SK-N-SH (cell line): ENCODE data around the gene PEPD. TPM values are rescaled to one million over a fixed set of nuclear protein-coding genes. Genes with fewer than 3 reads are reported as not detected.
A peak's percentile ranks its signal among the peaks of the same experiment; 100 is the strongest.

Experiments
- CTCF ChIA-PET: fragments of 300-600, 350-600 bp; formaldehyde crosslinking; extraction: SDS; loops from one replicate; lab custom pipeline; 2021; lab: Yijun Ruan, JAX
- POLR2A ChIA-PET: fragments of 350-600 bp; sonication (Branson Sonifier 250); formaldehyde crosslinking; extraction: SDS; loops from one replicate; lab custom pipeline; 2020; ENCODE audit warnings: antibody characterized with exemption, inconsistent platforms; lab: Yijun Ruan, JAX
- DNase-seq: peaks from one replicate; pipeline ENCODE4 v3.0.0; 2012
- H2AFZ ChIP-seq: fragments of 200-600 bp; sonication (generic); 2 replicates; pipeline ENCODE4 v1.8.1; 2016; ENCODE audit warnings: antibody characterized with exemption, mild to moderate bottlenecking, low read depth
- H3F3A ChIP-seq: fragments of 200-600 bp; sonication (generic); replicated peaks from 2 replicates; pipeline ENCODE3; 2016; ENCODE audit warnings: antibody characterized with exemption, mild to moderate bottlenecking; ENCODE audit not compliant: insufficient read depth
- H3K27ac ChIP-seq, 2 experiments: fragments of 200-500 bp in 1 of 2; fragments of 200-600 bp in 1 of 2; sonication (Bioruptor generic) in 1 of 2; sonication (generic), shearing (Covaris generic) in 1 of 2; 2 replicates each; pipeline versions ENCODE4 v1.5.1 to v1.6.1; 2014 to 2016; ENCODE audit warnings: low read depth in 2 of 2, inconsistent platforms in 1 of 2, low read length in 1 of 2, mild to moderate bottlenecking in 1 of 2, mixed read lengths in 1 of 2
- H3K27me3 ChIP-seq: fragments of 200-600 bp; sonication (generic), shearing (Covaris generic); 2 replicates; pipeline ENCODE4 v1.6.1; 2016; ENCODE audit warnings: mixed run types; ENCODE audit not compliant: insufficient read depth
- H3K36me3 ChIP-seq, 2 experiments: fragments of 200-500 bp in 1 of 2; fragments of 200-600 bp in 1 of 2; sonication (Bioruptor generic) in 1 of 2; sonication (generic) in 1 of 2; replicated peaks in 1 of 2; 2 replicates each; pipeline versions ENCODE3 to v1.5.1; 2014 to 2016; ENCODE audit warnings: low read length in 1 of 2, mild to moderate bottlenecking in 1 of 2; ENCODE audit not compliant: insufficient read depth in 2 of 2, control insufficient read depth in 1 of 2
- H3K4me1 ChIP-seq, 2 experiments: fragments of 200-500 bp in 1 of 2; fragments of 200-600 bp in 1 of 2; sonication (Bioruptor generic) in 1 of 2; sonication (generic), shearing (Covaris generic) in 1 of 2; 2 replicates each; pipeline versions ENCODE4 v1.5.1 to v1.6.1; 2014 to 2016; ENCODE audit warnings: low read depth in 1 of 2, low read length in 1 of 2, mixed run types in 1 of 2; ENCODE audit not compliant: insufficient read depth in 2 of 2, control insufficient read depth in 1 of 2
- H3K4me2 ChIP-seq: fragments of 200-600 bp; sonication (generic), shearing (Covaris generic); 2 replicates; pipeline ENCODE4 v1.6.1; 2017; ENCODE audit warnings: mixed run types
- H3K4me3 ChIP-seq, 2 experiments: fragments of 200-500 bp in 1 of 2; fragments of 200-600 bp in 1 of 2; sonication (Bioruptor generic) in 1 of 2; sonication (generic), shearing (Covaris generic) in 1 of 2; 2 replicates each; pipeline versions ENCODE4 v1.5.1 to v1.8.1; 2014 to 2016; ENCODE audit warnings: low read depth in 2 of 2, inconsistent platforms in 1 of 2, low read length in 1 of 2, mild to moderate bottlenecking in 1 of 2, mixed read lengths in 1 of 2, moderate library complexity in 1 of 2
- H3K79me2 ChIP-seq: fragments of 200-600 bp; sonication (generic); 2 replicates; pipeline ENCODE4 v1.8.1; 2017; ENCODE audit warnings: mild to moderate bottlenecking; ENCODE audit not compliant: insufficient read depth
- H3K9ac ChIP-seq: fragments of 200-600 bp; sonication (generic); 2 replicates; pipeline ENCODE4 v1.6.1; 2017; ENCODE audit warnings: mixed run types
- H3K9me2 ChIP-seq: fragments of 200-600 bp; sonication (generic); 2 replicates; pipeline ENCODE4 v1.6.1; 2017; ENCODE audit warnings: mixed run types
- H3K9me3 ChIP-seq: fragments of 200-600 bp; sonication (generic); 2 replicates; pipeline ENCODE4 v1.6.1; 2017; ENCODE audit warnings: mixed run types, mild to moderate bottlenecking, moderate library complexity
- H4K20me1 ChIP-seq: fragments of 200-600 bp; sonication (generic); 2 replicates; pipeline ENCODE4 v1.6.1; 2017; ENCODE audit warnings: mild to moderate bottlenecking, mixed run types; ENCODE audit not compliant: insufficient read depth
- CHD2 ChIP-seq: fragments of 150-350 bp; IDR thresholded peaks from 2 replicates; pipeline ENCODE4 v1.6.1; 2018; ENCODE audit warnings: low read length; ENCODE audit not compliant: partially characterized antibody
- EP300 ChIP-seq, 2 experiments: IDR thresholded peaks; 2 replicates each; pipeline versions ENCODE4 v1.4.0 to v1.6.1; 2012; ENCODE audit warnings: borderline replicate concordance in 1 of 2, low read depth in 1 of 2, low read length in 1 of 2
- FOXJ3 ChIP-seq: sonication (generic); formaldehyde crosslinking; IDR thresholded peaks from 2 replicates; pipeline ENCODE4 v1.5.1; 2020; ENCODE audit warnings: mild to moderate bottlenecking, missing genetic modification reagents
- GATA2 ChIP-seq: sonication (generic); formaldehyde crosslinking; IDR thresholded peaks from 2 replicates; pipeline ENCODE4 v1.5.0; 2020; ENCODE audit warnings: mild to moderate bottlenecking, missing genetic modification reagents
- MAX ChIP-seq: IDR thresholded peaks from 2 replicates; pipeline ENCODE4 v1.4.0; 2012; ENCODE audit warnings: low read depth
- MXI1 ChIP-seq: IDR thresholded peaks from 2 replicates; pipeline ENCODE4 v1.6.1; 2012; ENCODE audit warnings: mild to moderate bottlenecking, low read depth, low read length, improper control_type of control experiment
- NRF1 ChIP-seq: IDR thresholded peaks from 2 replicates; pipeline ENCODE4 v1.6.1; 2012; ENCODE audit warnings: low read depth, mild to moderate bottlenecking, low read length
- RCOR1 ChIP-seq: fragments of 150-350 bp; IDR thresholded peaks from 2 replicates; pipeline ENCODE4 v1.6.1; 2017; ENCODE audit warnings: antibody characterized with exemption, low read length
- WGBS: methylation state at CpG from one replicate; pipeline ENCODE4 v1.1.6; 2017; ENCODE audit warnings: low lambda C conversion rate; 5-methylcytosine and 5-hydroxymethylcytosine counted together
- polyA plus RNA-seq, 3 experiments: library from polyadenylated mRNA; depleted of rRNA; stranded (reverse); fragments of >200 nt; gene quantifications; 2 replicates each; pipeline ENCODE4 v1.2.3, GENCODE V29; 2012
- TF ChIP-seq, protein P1 (sequence below): IDR thresholded peaks from 2 replicates; pipeline ENCODE4 v1.6.1; 2012; ENCODE audit warnings: mild to moderate bottlenecking, low read depth, low read length, moderate library complexity
- TF ChIP-seq, protein P2 (sequence below): fragments of 200-600 bp; sonication (generic); IDR thresholded peaks from 2 replicates; pipeline ENCODE4 v1.6.1; 2017; ENCODE audit warnings: antibody characterized with exemption, mild to moderate bottlenecking, moderate library complexity

PEPD gene
- polyA plus RNA-seq, 1 of the 3 experiments (the other 2 are of a cell fraction) = 88.9 TPM

DNA sequence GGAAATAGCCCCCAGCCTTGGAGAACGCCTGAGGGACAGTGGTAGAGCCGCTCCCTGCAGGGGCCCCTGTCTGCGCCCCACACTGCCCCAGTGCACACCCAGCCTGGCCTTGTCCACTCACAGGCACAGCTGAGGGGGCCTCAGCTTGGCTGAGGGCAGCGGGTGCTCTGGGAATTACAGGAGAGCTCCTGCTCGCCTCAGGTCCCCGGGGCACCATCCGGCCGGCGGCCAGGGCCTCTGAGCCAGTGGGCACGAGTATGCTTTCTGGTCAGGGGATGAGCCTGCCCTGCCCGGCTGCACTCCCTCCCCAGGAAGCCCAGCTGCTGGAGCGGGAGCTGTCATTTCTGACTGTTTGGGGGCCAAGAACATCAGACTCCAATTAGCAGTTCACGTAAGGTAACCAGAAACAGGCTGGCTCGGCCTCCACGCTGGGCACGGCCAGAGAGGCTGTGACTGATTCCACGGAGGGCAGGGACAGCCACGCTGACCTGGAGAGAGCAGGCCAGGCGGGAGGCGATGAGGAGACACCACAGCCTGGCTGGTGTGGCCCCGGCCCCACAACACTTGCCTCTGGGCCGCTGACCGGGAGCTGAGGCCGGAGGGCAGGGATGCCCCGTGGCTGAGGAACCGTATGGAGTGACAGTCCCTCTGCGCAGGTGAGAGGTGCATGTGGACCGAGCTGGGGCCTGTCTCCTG lies 132.7 kb downstream of the PEPD start:
- Histone ChIP-seq H3K4me3 (no peak overlapping the region), H3F3A (no peaks in the 10 kb centered on the region), H2AFZ (no peak overlapping the region), H3K4me1 (peaks cover 0 to 47% of the 10 kb centered on the region in 2 experiments; a peak in 1 of 4 replicates), H3K27me3 (no peaks in the 10 kb centered on the region), H3K9ac (no peak overlapping the region), H3K9me2 (no peaks in the 10 kb centered on the region), H4K20me1 (peaks cover 64% of the 10 kb centered on the region), H3K36me3 (peaks cover 0 to 19% of the 10 kb centered on the region in 2 experiments), H3K27ac (peak overlapping the region in 1 of 2 experiments; percentile 69; a peak in 2 of 4 replicates), H3K79me2 (peaks cover 27% of the 10 kb centered on the region), H3K9me3 (no peaks in the 10 kb centered on the region), H3K4me2 (no peak overlapping the region)
- ChIA-PET POLR2A (interaction anchor here (1.0 kb wide), 2 partner anchors 15 to 17 kb away, joined by 3 to 9 read pairs; partner anchors contain the start of gene CEBPG), CTCF (interaction anchor here (0.8 to 11.8 kb wide), 10 partner anchors 8 to 389 kb away, joined by 3 to 118 read pairs (median 6); partner anchors contain the start of gene CEBPG)
- DNase-seq = peak; percentile 83
- TF ChIP-seq MXI1 (peak; percentile 54; the same call in 1 of the 2 replicates), MAX (no peak)
- 92% methylated on average over 10 of the region's 28 CpGs for WGBS

GRCh38 chr19:33388231-33388724 lies 133.3 kb downstream of the PEPD start:
- H3K4me1 ChIP-seq = peaks cover 0 to 47% of the 10 kb centered on the region in 2 experiments; a peak in 1 of 4 replicates
- no peak overlapping the region for H3K4me3 ChIP-seq
- ChIA-PET CTCF (interaction anchor here (0.8 to 11.8 kb wide), 10 partner anchors 8 to 390 kb away, joined by 3 to 118 read pairs (median 6); partner anchors contain the start of gene CEBPG), POLR2A (interaction anchor here (0.7 to 1.0 kb wide), 3 partner anchors 14 to 28 kb away, joined by 3 to 9 read pairs (median 3); partner anchors contain the start of gene CEBPG)
- peaks cover 33% of the 10 kb centered on the region for H3K79me2 ChIP-seq
- H4K20me1 ChIP-seq = peaks cover 65% of the 10 kb centered on the region
- no peaks in the 10 kb centered on the region for H3F3A ChIP-seq
- H3K27ac ChIP-seq = peak overlapping the region in 1 of 2 experiments; percentile 69; a peak in 2 of 4 replicates
- no peaks in the 10 kb centered on the region for H3K27me3 ChIP-seq
- H3K9me2 ChIP-seq = no peaks in the 10 kb centered on the region
- TF ChIP-seq CHD2 (no peak), FOXJ3 (CRISPR knock-in tag) (no peak)
- 97% methylated on average over 5 of the region's 13 CpGs for WGBS
- no peaks in the 10 kb centered on the region for H3K9me3 ChIP-seq
- H2AFZ ChIP-seq = no peak overlapping the region
- peaks cover 0 to 19% of the 10 kb centered on the region in 2 experiments for H3K36me3 ChIP-seq
- peak; percentile 34 for DNase-seq
- H3K4me2 ChIP-seq = no peak overlapping the region
- no peak overlapping the region for H3K9ac ChIP-seq

DNA sequence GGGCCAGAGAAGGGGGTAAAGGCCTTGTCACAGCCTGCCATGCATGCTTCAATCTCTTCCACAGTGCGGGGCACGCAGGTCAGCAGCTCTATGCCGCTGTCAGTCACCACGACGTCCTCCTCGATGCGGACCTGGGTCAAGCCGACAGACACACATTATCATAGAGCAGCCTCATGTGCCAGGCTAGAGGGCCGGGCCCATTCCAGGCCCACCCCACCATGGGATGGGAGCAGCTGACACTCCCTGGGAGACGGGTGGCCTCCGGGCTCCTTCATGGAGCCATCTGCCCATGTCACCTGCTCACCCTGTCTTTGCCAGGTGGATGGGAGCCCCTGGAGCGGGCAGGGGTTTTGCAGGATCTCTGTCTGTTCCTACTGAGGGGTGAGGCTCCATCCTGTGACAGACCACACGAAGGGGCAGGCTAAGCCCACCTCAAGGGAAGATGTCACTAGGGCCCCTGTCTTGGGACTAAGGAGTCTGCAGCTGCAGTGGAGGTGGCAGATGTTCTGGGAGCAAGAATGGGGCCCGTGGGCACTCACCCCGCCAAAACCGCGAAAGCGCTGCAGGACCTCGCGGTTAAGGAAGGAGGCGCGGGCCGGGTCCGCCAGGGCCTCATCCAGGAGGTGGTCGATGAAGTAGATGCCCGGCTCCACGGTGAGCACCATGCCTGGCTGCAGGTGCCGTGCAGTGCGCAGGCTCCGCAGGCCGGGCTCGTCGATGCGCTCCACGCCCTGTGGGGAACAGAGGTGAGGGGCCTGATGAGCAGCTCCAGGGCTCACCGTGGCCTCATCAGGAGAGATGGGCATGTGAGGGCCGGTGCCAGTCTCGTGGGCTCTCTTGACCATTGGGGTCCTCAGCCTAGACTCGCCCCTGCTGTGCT lies 134.0 kb downstream of the PEPD start:
- H3F3A ChIP-seq = no peaks in the 10 kb centered on the region
- H3K9me3 ChIP-seq = no peaks in the 10 kb centered on the region
- no peak overlapping the region for H2AFZ ChIP-seq
- H3K9ac ChIP-seq = no peak overlapping the region
- peaks cover 72% of the 10 kb centered on the region for H4K20me1 ChIP-seq
- peak overlapping the region in 1 of 2 experiments; percentile 39; a peak in 1 of 4 replicates for H3K27ac ChIP-seq
- ChIA-PET CTCF (interaction anchor here (0.9 to 3.0 kb wide), 10 partner anchors 8 to 390 kb away, joined by 3 to 15 read pairs (median 6); partner anchors contain the start of gene CEBPG), POLR2A (interaction anchor here (0.7 to 1.0 kb wide), 2 partner anchors 18 to 29 kb away, joined by 3 read pairs; no protein-coding TSS in a partner anchor)
- H3K4me2 ChIP-seq = no peak overlapping the region
- H3K9me2 ChIP-seq = no peaks in the 10 kb centered on the region
- 94% methylated on average over 29 of the region's 39 CpGs for WGBS
- H3K36me3 ChIP-seq = peaks cover 0 to 19% of the 10 kb centered on the region in 2 experiments
- DNase-seq = no peak
- H3K4me3 ChIP-seq = no peak overlapping the region
- H3K79me2 ChIP-seq = peaks cover 40% of the 10 kb centered on the region
- H3K4me1 ChIP-seq = peaks cover 0 to 44% of the 10 kb centered on the region in 2 experiments; a peak in 1 of 4 replicates
- H3K27me3 ChIP-seq = no peaks in the 10 kb centered on the region
- TF ChIP-seq NRF1 (no peak), EP300 (IDR thresholded peaks at IDR 0.05; ENCODE audit: borderline replicate concordance in 1 of 2, low read depth in 1 of 2, low read length in 1 of 2) (no peak), GATA2 (CRISPR knock-in tag) (no peak), RCOR1 (no peak)
- TF ChIP-seq, protein P1, sequence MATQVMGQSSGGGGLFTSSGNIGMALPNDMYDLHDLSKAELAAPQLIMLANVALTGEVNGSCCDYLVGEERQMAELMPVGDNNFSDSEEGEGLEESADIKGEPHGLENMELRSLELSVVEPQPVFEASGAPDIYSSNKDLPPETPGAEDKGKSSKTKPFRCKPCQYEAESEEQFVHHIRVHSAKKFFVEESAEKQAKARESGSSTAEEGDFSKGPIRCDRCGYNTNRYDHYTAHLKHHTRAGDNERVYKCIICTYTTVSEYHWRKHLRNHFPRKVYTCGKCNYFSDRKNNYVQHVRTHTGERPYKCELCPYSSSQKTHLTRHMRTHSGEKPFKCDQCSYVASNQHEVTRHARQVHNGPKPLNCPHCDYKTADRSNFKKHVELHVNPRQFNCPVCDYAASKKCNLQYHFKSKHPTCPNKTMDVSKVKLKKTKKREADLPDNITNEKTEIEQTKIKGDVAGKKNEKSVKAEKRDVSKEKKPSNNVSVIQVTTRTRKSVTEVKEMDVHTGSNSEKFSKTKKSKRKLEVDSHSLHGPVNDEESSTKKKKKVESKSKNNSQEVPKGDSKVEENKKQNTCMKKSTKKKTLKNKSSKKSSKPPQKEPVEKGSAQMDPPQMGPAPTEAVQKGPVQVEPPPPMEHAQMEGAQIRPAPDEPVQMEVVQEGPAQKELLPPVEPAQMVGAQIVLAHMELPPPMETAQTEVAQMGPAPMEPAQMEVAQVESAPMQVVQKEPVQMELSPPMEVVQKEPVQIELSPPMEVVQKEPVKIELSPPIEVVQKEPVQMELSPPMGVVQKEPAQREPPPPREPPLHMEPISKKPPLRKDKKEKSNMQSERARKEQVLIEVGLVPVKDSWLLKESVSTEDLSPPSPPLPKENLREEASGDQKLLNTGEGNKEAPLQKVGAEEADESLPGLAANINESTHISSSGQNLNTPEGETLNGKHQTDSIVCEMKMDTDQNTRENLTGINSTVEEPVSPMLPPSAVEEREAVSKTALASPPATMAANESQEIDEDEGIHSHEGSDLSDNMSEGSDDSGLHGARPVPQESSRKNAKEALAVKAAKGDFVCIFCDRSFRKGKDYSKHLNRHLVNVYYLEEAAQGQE = no peak
- TF ChIP-seq, protein P2, sequence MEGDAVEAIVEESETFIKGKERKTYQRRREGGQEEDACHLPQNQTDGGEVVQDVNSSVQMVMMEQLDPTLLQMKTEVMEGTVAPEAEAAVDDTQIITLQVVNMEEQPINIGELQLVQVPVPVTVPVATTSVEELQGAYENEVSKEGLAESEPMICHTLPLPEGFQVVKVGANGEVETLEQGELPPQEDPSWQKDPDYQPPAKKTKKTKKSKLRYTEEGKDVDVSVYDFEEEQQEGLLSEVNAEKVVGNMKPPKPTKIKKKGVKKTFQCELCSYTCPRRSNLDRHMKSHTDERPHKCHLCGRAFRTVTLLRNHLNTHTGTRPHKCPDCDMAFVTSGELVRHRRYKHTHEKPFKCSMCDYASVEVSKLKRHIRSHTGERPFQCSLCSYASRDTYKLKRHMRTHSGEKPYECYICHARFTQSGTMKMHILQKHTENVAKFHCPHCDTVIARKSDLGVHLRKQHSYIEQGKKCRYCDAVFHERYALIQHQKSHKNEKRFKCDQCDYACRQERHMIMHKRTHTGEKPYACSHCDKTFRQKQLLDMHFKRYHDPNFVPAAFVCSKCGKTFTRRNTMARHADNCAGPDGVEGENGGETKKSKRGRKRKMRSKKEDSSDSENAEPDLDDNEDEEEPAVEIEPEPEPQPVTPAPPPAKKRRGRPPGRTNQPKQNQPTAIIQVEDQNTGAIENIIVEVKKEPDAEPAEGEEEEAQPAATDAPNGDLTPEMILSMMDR = no peak
